Inflammatory macrophage treated with lipopolysaccharide for 4 hours (primary cell): Measurements from ENCODE around the gene CDON.
"Not testable (repeated sequence)": the region's sequence is repeated elsewhere in the genome, so short reads cannot be mapped to it uniquely, and the experiment has no call there.

Experiments
- DNase-seq: peaks from one replicate; pipeline ENCODE4 v3.0.0-alpha.2; 2020

Gene CDON

GRCh38 chr11:125992893-125993292, 69.8 kb downstream of the CDON start:
- DNase-seq: no peak

GRCh38 chr11:125990244-125990643, 72.4 kb downstream of the CDON start:
- DNase-seq: no peak

- DNase-seq: no peak
Measured at GRCh38 chr11:125987066-125987641, 75.5 kb downstream of the CDON start.

GRCh38 chr11:125985956-125986355, 76.7 kb downstream of the CDON start:
- DNase-seq: not testable (repeated sequence)

GRCh38 chr11:125982348-125982730, 80.3 kb downstream of the CDON start:
- no peak for DNase-seq

- DNase-seq: no peak
Measured at GRCh38 chr11:125980436-125980835, 82.2 kb downstream of the CDON start.

- DNase-seq: no peak
Measured at GRCh38 chr11:125979511-125979910, 83.2 kb downstream of the CDON start.

- no peak for DNase-seq
Measured at GRCh38 chr11:125978778-125979407, 83.8 kb downstream of the CDON start.

GRCh38 chr11:125978181-125978716, 84.4 kb downstream of the CDON start:
- no peak for DNase-seq

- DNase-seq: no peak
Measured at GRCh38 chr11:125977333-125977732, 85.3 kb downstream of the CDON start.

GRCh38 chr11:125976156-125976555, 86.5 kb downstream of the CDON start:
- no peak for DNase-seq

- no peak for DNase-seq
Measured at GRCh38 chr11:125975634-125976033, 87.0 kb downstream of the CDON start.

GRCh38 chr11:125974284-125974683, 88.4 kb downstream of the CDON start:
- no peak for DNase-seq

- no peak for DNase-seq
Measured at GRCh38 chr11:125971618-125972017, 91.0 kb downstream of the CDON start.

GRCh38 chr11:125968354-125968753, 94.3 kb downstream of the CDON start:
- DNase-seq: no peak

GRCh38 chr11:125967515-125967914, 95.2 kb downstream of the CDON start:
- DNase-seq: no peak

- DNase-seq: no peak
Measured at GRCh38 chr11:125960771-125961170, 101.9 kb downstream of the CDON start.

- no peak for DNase-seq
Measured at GRCh38 chr11:125959931-125960330, 102.7 kb downstream of the CDON start.

- no peak for DNase-seq
Measured at GRCh38 chr11:125959511-125959910, 103.2 kb downstream of the CDON start.

- no peak for DNase-seq
Measured at GRCh38 chr11:125958872-125959400, 103.7 kb downstream of the CDON start.

GRCh38 chr11:125957618-125958332, 104.9 kb downstream of the CDON start:
- DNase-seq: no peak

GRCh38 chr11:125956391-125957134, 106.1 kb downstream of the CDON start:
- no peak for DNase-seq

- no peak for DNase-seq
Measured at GRCh38 chr11:125955856-125956255, 106.8 kb downstream of the CDON start.
